GM12891 (cell line): ENCODE results near the gene ARMC5.

ENCODE experiments used
- PAX5 ChIP-seq: IDR thresholded peaks from 2 replicates; pipeline ENCODE4 v1.6.1; 2011; ENCODE audit warnings: low read length, moderate library complexity, mild to moderate bottlenecking; ENCODE audit not compliant: insufficient read depth, severe bottlenecking
- POLR2A ChIP-seq: IDR thresholded peaks from 2 replicates; pipeline ENCODE4 v1.6.1; 2011; ENCODE audit warnings: low read depth, low read length, control low read depth
- POLR2AphosphoS5 ChIP-seq: IDR thresholded peaks from 2 replicates; pipeline ENCODE4 v1.6.1; 2011; ENCODE audit warnings: low read depth, low read length, control low read depth
- POU2F2 ChIP-seq: IDR thresholded peaks from 2 replicates; pipeline ENCODE4 v1.6.1; 2011; ENCODE audit warnings: low read depth, mild to moderate bottlenecking, control low read depth, low read length, moderate library complexity
- SPI1 ChIP-seq: IDR thresholded peaks from 2 replicates; pipeline ENCODE4 v1.6.1; 2011; ENCODE audit warnings: low read depth, low read length, control low read depth
- TAF1 ChIP-seq: IDR thresholded peaks from 2 replicates; pipeline ENCODE4 v1.6.1; 2011; ENCODE audit warnings: low read depth, low read length, control low read depth

DNA sequence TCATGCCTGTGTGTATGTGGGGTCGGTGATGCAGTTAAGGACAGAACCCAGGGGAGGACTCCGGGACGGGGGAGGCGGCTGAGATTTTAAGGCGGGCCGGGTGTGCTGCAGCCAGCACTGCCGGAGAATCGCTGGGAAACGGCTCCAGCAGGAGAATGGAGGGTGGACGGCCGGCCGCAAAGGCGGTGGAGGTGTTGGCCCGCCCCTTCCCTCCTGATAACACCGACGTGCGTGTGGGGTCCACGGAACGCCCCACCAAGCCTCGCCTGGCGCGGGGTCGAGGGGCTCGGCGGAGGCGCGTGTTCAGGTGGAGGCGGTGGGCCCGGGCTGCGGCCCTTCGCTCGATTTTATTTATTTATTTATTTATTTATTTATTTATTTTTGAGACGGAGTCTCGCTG, 17.3 kb upstream of the ARMC5 start:
- TF ChIP-seq POLR2AphosphoS5, result no peak
- TF ChIP-seq POLR2A, result no peak
- TF ChIP-seq TAF1, result no peak
- no peak for TF ChIP-seq POU2F2
- TF ChIP-seq SPI1, result no peak
- TF ChIP-seq PAX5, result no peak
